HCT116 (cell line): ENCODE data around the gene ACSL6.

ENCODE experiments used
- CEBPB ChIP-seq: IDR thresholded peaks from 2 replicates; pipeline ENCODE4 v1.6.1; 2012; ENCODE audit warnings: low read depth
- CTCF ChIP-seq, 3 experiments: fragments of 200-600 bp in 1 of 3; sonication (generic) in 1 of 3; IDR thresholded peaks in 2 of 3; conservative IDR thresholded peaks in 1 of 3; 2 replicates each; pipeline ENCODE4 v1.5.1; 2012 to 2017; ENCODE audit warnings: low read depth in 2 of 3, low read length in 2 of 3, antibody characterized with exemption in 1 of 3, borderline replicate concordance in 1 of 3, control low read depth in 1 of 3, mild to moderate bottlenecking in 1 of 3, mixed read lengths in 1 of 3, mixed run types in 1 of 3, moderate library complexity in 1 of 3; ENCODE audit not compliant: insufficient read depth in 1 of 3
- ELF1 ChIP-seq: IDR thresholded peaks from 2 replicates; pipeline ENCODE4 v1.6.1; 2012; ENCODE audit warnings: low read depth, borderline replicate concordance
- EZH2phosphoT487 ChIP-seq: fragments of 200-600 bp; IDR thresholded peaks from 2 replicates; pipeline ENCODE4 v1.6.1; 2018; ENCODE audit warnings: antibody characterized with exemption, borderline replicate concordance
- JUND ChIP-seq: IDR thresholded peaks from 2 replicates; pipeline ENCODE4 v1.6.1; 2012
- MAX ChIP-seq: IDR thresholded peaks from 2 replicates; pipeline ENCODE4 v1.6.1; 2012
- POLR2A ChIP-seq: IDR thresholded peaks from 2 replicates; pipeline ENCODE4 v1.7.0; 2011; ENCODE audit warnings: borderline replicate concordance; ENCODE audit not compliant: insufficient read depth, insufficient read length; ENCODE audit errors: extremely low read depth
- POLR2AphosphoS5 ChIP-seq: IDR thresholded peaks from 2 replicates; pipeline ENCODE4 v1.6.1; 2011; ENCODE audit warnings: mild to moderate bottlenecking, low read depth, low read length, moderate library complexity
- RAD21 ChIP-seq: IDR thresholded peaks from 2 replicates; pipeline ENCODE4 v1.6.1; 2012; ENCODE audit warnings: low read depth, mild to moderate bottlenecking
- ZNF274 ChIP-seq: fragments of 200-500 bp; sonication (Bioruptor generic); IDR thresholded peaks from 2 replicates; pipeline ENCODE4 v1.6.1; 2014; ENCODE audit warnings: mild to moderate bottlenecking, low read depth, low read length, inconsistent platforms
- TF ChIP-seq, protein P1 (sequence below): IDR thresholded peaks from 2 replicates; pipeline ENCODE4 v1.6.1; 2012; ENCODE audit warnings: low read depth

GRCh38 chr5:132003170-132003744 is 8.2 kb downstream of the ACSL6 start:
- TF ChIP-seq CTCF (IDR thresholded peaks at IDR 0.05 in 2 of 3, conservative IDR thresholded peaks at IDR 0.05 in 1 of 3; ENCODE audit: borderline replicate concordance in 1 of 3, insufficient read depth in 1 of 3, low read depth in 2 of 3, low read length in 2 of 3): no peak
- TF ChIP-seq POLR2A: no peak
- TF ChIP-seq RAD21: no peak
- no peak for TF ChIP-seq CEBPB
- no peak for TF ChIP-seq MAX
- TF ChIP-seq POLR2AphosphoS5: no peak
- TF ChIP-seq ELF1: no peak
- TF ChIP-seq EZH2phosphoT487: no peak
- no peak for TF ChIP-seq JUND
- no peak for TF ChIP-seq ZNF274
- TF ChIP-seq, protein P1, sequence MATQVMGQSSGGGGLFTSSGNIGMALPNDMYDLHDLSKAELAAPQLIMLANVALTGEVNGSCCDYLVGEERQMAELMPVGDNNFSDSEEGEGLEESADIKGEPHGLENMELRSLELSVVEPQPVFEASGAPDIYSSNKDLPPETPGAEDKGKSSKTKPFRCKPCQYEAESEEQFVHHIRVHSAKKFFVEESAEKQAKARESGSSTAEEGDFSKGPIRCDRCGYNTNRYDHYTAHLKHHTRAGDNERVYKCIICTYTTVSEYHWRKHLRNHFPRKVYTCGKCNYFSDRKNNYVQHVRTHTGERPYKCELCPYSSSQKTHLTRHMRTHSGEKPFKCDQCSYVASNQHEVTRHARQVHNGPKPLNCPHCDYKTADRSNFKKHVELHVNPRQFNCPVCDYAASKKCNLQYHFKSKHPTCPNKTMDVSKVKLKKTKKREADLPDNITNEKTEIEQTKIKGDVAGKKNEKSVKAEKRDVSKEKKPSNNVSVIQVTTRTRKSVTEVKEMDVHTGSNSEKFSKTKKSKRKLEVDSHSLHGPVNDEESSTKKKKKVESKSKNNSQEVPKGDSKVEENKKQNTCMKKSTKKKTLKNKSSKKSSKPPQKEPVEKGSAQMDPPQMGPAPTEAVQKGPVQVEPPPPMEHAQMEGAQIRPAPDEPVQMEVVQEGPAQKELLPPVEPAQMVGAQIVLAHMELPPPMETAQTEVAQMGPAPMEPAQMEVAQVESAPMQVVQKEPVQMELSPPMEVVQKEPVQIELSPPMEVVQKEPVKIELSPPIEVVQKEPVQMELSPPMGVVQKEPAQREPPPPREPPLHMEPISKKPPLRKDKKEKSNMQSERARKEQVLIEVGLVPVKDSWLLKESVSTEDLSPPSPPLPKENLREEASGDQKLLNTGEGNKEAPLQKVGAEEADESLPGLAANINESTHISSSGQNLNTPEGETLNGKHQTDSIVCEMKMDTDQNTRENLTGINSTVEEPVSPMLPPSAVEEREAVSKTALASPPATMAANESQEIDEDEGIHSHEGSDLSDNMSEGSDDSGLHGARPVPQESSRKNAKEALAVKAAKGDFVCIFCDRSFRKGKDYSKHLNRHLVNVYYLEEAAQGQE: no peak
